NB4 (cell line): ENCODE data around the gene IFITM1.

ENCODE experiments used
- TF ChIP-seq, protein P1 (sequence below): IDR thresholded peaks from one replicate; pipeline ENCODE4 v1.5.1; 2012; ENCODE audit warnings: low read depth, low read length
- TF ChIP-seq, protein P2 (sequence below): IDR thresholded peaks from 2 replicates; pipeline ENCODE4 v1.6.1; 2011; ENCODE audit warnings: low read depth, low read length

DNA sequence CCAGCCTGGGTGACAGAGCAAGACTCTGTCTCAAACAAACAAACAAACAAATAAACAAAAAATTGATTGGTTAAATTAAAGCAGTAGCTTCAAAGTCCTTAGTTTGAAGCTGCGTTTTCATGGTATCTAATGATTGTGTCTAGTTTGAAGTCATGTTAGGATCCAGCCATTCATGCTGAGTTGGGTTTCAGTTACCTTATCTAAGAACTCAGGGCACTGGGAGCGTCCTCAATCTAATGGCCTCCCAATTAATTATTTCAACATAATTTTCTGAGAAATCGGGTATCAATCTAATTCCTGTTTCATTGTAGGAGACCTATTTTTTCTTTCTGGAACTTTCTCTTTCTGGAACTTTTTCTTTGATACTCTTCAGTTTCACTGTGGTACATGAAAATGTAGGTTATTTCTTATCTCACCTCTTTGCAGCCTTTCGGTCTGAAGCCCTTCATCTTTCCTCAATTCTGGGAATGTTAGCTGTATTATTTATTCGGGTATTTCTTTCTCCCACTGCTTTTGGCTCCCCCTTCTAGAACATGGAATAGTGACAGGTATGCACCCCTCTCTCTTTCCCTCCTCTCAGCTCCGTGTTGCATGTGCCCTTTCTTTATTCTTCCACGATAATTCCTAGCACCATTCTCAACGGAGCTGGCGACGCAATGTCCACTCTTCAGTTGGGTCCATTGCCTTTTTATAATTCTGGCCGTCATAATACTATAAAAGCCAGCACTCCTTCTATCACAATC is 31.2 kb downstream of the IFITM1 start:
- TF ChIP-seq, protein P1, sequence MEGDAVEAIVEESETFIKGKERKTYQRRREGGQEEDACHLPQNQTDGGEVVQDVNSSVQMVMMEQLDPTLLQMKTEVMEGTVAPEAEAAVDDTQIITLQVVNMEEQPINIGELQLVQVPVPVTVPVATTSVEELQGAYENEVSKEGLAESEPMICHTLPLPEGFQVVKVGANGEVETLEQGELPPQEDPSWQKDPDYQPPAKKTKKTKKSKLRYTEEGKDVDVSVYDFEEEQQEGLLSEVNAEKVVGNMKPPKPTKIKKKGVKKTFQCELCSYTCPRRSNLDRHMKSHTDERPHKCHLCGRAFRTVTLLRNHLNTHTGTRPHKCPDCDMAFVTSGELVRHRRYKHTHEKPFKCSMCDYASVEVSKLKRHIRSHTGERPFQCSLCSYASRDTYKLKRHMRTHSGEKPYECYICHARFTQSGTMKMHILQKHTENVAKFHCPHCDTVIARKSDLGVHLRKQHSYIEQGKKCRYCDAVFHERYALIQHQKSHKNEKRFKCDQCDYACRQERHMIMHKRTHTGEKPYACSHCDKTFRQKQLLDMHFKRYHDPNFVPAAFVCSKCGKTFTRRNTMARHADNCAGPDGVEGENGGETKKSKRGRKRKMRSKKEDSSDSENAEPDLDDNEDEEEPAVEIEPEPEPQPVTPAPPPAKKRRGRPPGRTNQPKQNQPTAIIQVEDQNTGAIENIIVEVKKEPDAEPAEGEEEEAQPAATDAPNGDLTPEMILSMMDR: no peak
- TF ChIP-seq, protein P2, sequence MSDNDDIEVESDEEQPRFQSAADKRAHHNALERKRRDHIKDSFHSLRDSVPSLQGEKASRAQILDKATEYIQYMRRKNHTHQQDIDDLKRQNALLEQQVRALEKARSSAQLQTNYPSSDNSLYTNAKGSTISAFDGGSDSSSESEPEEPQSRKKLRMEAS: no peak
